HG03135 (cell line): ENCODE results near the gene SLC8A1.

Source experiments
- ATAC-seq: cut with Tn5 transposase; IDR thresholded peaks from one replicate; pipeline ENCODE4 v1.9.1; 2021; ENCODE audit warnings: mild to moderate bottlenecking, moderate library complexity; ENCODE audit not compliant: unreplicated experiment

SLC8A1 gene

DNA sequence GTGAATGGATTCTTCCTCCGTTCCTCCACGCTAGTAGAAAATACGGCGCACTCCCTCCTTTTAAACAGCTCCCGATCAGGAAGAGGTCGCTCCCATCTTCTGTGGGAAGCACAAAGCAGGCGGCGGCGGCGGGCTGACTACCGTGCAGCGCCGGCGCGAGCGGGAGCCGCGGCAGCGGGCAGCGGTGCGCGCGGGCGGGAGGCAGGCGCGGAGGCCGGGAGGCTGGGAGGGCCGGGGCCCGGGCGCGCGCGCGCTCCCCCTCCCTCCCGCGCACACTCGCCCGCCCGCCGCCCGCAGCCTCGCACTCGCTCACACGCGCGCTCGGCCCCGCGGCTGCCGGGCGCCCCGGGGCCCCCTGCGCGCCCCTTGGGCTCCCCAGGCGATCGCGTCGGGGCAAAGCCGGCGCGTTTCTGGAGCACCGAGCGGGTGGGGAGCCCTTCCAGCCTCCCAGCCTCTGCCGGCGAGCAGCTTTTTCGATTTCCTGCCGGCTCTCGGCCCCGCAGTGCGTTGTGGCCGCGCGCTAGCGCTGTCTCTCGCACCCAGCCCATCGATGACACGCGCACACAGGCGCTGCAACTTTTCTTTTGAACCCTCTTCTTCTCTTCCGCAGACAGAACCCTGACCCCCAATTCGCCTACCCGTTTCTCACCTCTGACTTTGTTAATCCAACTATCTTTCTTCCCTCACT is at the start of gene SLC8A1:
Gene SLC8A1, minus strand, starts transcription at position 173 of the 688 bp plus-strand sequence.
- ATAC-seq, result no peak

GRCh38 chr2:40499437-40499836 is 47.5 kb upstream of the SLC8A1 start:
- no peak for ATAC-seq

GRCh38 chr2:40497251-40497859 is 45.5 kb upstream of the SLC8A1 start:
- ATAC-seq, result no peak

- ATAC-seq, result no peak
Observed at GRCh38 chr2:40489678-40489960, 37.7 kb upstream of the SLC8A1 start.

DNA sequence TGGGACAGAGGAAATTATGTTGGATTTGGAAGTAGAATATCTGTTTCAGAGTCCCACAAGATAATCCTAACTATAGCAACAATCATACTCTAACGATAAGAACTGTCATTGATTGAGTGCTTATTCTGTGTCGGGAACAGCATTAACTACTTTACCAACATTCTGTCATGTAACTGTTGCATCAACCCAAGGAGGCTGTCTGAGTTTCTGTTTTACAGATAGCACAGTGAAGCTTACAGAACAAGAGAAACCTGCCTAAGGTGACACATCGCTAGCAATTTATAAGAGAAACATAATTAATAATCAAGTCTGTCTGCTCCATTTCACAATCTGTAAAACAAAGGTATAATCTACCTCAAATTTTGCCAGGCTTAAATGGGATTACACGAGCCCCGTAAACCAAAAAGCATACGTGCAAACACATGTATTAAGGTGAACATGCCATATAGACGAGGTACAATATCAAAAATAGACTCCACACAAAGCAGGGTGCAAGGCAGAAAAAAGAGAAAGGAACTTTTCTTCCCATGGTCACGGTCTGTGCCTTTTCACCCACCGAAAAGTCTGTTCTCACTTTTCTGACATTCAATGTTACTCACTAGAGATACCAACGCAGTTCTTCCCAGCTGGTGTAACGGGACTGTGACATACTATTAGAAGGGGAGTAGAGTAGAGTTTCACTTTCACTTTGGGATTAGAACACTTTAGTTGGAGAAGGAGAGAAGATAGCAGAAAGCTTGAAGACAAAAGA is 37.2 kb upstream of the SLC8A1 start:
- ATAC-seq, result no peak

DNA sequence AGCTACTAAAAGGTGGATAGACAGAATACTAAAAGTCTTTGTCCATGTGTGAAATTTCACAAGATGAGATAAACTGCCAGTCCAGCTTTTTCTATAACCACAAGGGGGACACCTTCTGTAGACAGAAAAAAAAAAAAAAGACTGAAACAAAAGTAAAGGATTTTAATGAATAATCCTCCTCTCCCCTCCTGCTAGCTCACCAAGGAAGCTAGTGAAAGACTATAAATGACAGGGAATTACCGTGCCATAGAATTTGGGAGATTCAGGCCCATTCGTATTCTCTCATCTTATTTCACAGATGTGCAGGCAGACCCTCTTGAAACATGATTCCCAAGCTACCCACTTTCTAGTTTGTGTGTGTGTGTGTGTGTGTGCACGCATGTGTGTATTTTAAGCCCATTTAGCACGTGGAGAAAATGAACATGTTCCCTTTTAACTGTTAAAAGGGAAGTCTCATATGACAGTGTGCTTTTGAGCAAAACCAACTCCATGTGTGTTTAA is 36.3 kb upstream of the SLC8A1 start:
- no peak for ATAC-seq

- no peak for ATAC-seq
Observed at GRCh38 chr2:40487602-40488001, 35.7 kb upstream of the SLC8A1 start.

DNA sequence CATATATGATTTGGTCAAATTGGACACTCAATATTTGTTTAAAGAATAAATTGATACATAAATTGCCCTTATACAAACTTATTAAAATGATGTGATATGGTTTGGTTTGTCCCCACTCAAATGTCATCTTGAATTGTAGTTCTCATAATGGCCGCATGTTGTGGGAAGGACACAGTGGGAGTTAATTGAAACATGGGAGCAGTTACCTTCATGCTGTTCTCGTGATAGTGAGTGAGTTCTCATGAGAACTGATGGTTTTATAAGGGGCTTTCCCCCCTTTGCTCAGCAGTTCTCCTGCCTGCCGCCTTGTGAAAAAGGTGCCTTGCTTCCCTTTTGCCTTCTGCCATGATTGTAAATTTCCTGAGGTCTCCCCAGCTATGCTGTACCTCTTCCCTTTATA is 34.0 kb upstream of the SLC8A1 start:
- ATAC-seq, result no peak

DNA sequence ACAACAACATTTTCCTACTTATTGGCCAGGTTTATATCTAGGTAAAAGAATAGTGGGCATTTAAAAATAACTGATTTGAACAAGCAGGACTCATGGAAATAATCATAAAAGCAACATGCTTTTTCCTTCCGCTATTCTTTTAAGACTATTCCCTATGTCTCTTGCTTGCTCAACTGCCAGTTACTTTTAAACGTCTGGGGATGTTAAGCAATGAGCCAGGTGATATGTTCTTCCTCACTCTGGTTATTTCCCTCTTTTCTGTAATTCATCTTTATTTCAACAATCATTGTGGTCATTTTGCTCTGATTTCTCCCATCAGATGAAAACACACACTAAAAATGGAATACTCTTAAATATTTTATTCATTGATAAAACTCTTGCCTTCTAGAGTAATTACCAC is 33.4 kb upstream of the SLC8A1 start:
- no peak for ATAC-seq

GRCh38 chr2:40483549-40484243 is 31.8 kb upstream of the SLC8A1 start:
- ATAC-seq, result no peak

DNA sequence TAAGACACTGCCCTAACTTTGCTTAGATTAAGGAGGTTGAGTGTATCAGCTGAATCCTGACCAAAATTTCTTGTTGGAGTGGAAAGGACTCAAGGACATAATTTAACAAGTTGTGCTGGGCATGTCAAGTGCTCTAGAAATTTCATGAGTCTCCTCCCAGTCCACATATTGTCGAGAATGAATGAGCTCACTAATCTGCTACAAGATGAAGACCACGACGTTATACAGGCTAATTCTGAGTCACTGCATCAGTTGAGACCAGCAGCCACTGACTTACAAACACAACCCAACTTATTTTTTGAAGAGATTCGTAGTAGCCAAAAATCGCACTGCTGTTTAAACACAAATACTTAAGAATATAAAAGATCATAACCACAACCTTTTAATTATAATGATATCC is 28.7 kb upstream of the SLC8A1 start:
- ATAC-seq, result no peak

- no peak for ATAC-seq
Observed at GRCh38 chr2:40480073-40480472, 28.2 kb upstream of the SLC8A1 start.

- no peak for ATAC-seq
Observed at GRCh38 chr2:40477361-40477760, 25.5 kb upstream of the SLC8A1 start.

- no peak for ATAC-seq
Observed at GRCh38 chr2:40476436-40476835, 24.5 kb upstream of the SLC8A1 start.

GRCh38 chr2:40474306-40474705 is 22.4 kb upstream of the SLC8A1 start:
- no peak for ATAC-seq

- ATAC-seq, result no peak
Observed at GRCh38 chr2:40471866-40472265, 20.0 kb upstream of the SLC8A1 start.

GRCh38 chr2:40470822-40471813 is 19.2 kb upstream of the SLC8A1 start:
- no peak for ATAC-seq

GRCh38 chr2:40466935-40467572 is 15.2 kb upstream of the SLC8A1 start:
- no peak for ATAC-seq

DNA sequence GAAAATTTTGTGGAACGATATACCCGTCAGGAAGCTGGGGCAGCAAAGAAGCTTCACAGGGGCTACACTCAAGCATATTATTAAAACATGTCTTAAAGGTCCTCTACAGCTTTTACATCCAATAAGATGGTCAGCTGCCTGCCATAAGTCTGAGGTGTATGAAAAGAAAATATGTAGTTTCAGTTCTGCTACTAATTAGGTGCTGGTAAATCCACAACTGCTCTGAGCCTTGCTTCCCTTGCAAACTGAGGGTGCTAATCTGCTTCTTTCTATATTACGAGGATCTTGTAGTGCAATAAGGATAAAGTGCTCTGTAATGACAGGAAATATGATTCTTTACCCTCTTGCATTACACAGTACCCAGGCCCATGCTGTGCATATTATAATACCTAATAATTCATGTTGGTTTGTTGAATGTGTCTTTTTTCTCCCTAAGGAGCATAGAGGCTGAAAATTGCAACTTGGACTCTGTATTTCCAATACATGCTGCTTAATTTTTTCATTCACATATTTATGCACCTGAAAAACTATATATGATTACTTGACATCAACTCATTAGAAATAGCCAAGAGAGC is 14.5 kb upstream of the SLC8A1 start:
- ATAC-seq, result no peak

DNA sequence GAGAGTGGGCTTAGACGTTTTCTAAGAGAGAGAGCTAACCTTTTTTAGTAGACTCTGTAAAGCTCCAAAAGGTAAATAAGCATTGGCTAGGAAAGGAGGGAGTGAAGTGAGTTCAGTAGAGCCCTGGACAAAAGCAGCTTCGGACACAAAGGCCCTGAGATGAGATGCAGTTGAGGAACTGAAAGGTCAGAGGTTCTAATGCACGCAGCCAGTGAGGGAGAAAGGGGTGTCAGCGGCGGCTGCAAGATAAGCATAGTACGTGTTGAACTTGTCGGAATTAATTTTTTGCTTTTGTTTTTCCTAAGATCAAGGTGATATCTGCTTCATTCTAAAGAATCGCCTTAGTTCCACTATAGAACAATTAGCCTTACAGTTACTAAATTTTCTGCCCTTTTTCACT is 11.2 kb upstream of the SLC8A1 start:
- ATAC-seq, result no peak
